ENCODE measurements around the gene GPR17.

GPR17 gene

DNA sequence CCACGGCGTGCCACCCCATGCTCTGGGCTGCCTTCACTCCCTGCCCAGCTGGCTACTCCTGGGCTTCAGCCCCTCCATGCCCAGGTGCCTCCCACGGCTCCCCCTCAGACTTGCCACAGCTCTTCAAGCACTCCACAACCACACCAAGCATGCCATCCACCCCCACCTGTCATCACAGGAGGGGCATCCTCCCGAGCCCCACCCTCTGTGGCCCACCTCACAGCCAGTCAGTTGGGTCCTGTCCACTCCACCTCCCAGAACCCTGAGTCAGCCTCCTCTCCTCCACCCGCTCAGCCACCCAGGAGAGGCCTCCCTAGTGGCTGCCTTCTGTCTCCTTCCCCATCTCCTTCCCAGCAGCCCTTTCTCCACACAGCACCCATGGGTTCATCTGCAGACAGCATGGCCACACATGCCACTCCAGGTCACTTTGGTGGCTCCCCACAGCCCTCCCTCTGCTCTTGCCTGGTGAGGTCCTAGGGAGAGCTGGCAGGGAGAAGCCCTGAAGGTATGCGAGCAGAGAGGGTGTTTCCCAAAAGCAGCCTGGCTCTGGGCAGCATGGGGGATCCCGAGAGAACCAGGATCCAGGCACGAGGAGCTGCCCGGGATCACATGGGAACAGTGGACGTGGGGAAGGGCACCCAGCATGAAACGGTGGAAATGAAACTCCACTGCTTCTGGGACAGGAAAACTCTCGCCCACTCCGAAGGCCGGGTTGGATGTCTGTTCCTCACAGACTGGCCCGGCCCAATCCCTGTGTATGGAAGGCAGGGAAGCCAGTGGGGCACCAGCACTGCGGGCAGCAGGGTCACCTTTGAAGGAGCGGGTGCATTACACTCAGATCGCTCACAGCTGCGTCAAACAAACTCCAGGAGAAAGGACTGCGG is 26.6 kb downstream of the GPR17 start:
- no peak for DNase-seq

DNA sequence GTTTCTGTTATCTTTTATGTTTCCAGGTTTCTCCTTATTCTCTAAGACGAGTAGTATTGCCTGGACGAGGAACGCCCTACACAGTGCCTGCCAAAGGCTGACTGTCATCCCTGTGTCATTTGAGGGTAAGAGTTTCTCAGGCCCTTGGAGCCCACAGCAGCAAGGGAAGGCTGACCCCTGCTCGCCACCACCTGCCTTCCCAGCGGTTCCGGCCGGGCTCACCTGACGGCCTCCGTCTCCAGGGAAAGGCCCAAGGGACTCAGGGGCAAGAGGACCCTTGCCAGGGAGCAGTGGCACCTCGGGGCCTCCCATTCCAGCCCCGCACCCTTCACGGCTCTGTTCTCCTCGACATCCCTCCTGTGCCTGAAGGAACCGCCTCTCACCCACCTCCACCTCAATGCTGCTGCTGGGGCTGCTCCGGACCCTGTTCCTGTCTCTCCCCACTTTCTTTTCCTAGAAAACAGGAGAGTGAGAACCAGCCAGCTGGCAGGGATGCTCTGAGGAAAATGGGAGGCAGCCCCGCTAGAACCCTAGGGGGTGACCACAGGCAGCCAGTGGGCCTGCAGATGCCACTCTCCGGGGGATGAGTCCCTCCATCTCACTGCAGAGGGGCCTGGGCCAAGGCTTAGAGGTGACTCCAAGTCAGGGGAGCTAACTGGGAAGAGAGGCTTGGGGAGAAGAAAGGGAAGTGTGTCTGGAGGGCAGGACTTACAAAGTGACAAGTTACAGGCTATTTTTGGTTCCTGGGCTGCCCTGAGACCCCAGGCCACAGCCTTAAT is 27.5 kb downstream of the GPR17 start:
- DNase-seq = no peak

DNA sequence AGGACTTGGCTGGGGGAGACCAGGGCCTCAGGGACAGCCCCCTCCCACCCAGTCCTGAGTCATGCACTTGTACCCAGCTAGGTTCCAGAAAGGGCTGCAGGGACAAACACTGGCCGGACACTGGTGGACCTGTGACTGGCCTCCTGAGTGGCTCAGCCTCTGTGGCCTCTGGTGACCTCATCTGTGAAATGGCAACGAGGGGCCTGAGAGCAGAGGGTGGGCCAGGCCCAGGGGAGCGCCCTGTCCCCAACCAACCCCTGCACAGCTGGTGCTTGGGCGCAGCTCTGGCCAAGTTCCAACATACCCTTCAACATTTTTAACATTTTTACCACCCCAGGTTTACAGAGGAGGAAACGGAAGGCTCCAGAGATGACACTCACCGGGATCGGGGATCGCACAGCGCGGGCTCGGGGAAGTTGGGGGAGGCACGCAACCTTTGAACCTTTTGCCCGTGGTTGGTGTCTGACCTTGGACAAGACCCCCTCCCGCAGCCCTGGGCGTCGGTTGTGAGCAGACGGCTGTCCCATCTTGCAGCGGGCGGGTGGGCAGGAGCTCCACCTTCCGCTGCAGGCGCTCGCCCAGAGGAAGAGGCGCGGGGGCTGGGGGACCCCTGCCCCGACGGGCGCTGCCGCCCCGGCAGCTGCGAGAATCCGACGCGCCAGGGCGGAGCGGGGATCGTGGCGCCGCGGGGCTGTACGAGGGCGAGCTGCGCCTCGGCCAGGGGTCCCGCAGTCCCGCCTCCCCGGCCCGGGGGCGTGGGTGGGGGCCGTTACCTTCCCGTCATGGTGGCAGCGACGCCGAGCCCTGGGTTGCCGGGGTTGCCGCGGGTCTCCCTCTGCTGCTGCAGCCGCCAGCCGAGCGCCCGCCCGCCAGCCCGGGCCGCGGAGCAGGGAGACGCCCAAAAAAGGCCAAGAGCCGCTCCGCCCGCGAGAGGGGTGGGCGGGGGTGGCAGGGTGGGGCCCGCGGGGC is 28.6 kb downstream of the GPR17 start:
- no peak for DNase-seq

DNA sequence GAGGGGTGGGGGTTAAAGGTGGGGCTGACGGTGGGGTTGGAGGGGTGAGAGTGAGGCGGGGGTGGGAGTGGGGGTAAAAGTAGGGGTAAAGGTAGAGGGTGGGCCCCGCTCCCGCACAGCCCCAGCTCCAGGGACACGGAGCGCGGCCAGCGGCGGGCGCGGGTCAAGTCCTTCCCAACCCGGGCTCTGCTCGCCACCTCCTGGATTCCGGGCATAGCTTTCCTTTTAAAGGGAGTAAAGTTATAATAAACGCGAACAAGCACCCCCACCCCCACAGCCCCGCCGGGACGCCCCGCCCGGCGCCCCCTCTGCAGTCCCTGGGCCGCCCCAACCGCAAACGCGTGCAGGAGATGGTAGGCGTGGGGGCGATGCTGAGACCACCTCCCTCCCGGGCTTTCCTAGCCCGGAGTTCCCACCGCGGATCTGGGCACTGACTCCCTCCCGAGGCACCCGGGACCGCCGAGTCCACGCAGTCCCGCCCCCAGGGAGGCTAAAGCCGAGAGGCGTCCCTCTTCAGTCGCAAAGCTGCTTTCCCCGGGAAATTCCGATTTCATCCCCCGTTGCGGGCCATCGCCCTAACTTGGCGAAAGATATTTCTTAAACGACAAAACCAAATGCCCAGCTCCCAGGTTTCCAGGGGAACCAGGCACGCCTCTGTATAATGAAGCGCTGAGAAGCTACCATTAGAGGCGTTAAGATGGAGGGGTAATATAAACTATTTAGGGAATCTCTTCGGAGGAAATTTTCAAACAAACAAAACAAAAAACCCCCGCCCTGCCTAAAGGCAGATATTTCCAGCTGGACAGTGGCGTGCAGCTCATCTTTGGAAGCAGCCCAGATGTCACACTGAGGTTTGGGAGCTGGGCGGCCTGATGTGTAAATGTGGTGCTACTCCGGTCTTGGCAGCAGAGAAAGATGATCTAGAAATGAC is 29.6 kb downstream of the GPR17 start, which contains the start of gene LIMS2:
LIMS2 (minus strand) TSS at position 200 of the 931 bp plus-strand sequence. CDS start 506 bp downstream, outside the sequence.
- DNase-seq = no peak

DNA sequence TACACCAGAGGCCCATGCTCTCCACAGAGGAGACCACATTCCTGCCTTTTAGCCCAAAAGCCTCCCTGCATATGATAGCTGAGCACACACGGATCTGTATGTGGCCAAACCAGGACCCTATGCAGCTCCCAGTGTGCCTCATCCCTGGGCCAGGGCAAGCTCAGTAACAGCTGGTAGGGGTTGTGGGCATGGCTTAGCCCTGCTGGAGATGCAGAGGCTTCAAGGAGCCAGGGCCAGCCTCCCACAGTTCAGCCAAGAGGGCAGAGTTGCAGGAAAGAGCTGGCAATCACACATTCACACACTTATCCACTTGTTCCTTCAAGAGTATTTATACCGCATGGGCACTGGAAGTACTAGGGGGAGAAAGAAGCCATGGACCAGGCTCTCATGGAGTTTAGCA is 31.0 kb downstream of the GPR17 start:
- no peak for DNase-seq

DNA sequence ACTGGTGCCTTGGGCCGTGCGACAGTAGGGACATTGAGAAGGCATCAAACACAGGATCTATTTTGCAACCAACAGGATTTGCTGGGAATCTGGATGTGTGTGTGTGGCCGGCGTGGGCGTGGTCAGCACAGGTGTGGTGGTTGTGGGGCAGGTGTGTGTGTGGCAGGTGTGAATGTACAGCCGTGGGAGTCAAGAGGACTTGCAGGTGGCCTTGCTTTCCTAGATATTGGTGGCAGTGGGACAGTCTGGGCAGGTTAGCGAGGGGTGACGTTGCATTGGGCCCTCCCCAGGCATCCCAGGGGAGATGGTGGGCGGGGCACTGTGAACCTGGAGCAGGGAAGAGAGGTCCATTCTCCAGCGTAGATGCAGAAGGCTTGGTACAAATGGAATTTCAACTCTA is 32.6 kb downstream of the GPR17 start:
- DNase-seq = no peak

DNA sequence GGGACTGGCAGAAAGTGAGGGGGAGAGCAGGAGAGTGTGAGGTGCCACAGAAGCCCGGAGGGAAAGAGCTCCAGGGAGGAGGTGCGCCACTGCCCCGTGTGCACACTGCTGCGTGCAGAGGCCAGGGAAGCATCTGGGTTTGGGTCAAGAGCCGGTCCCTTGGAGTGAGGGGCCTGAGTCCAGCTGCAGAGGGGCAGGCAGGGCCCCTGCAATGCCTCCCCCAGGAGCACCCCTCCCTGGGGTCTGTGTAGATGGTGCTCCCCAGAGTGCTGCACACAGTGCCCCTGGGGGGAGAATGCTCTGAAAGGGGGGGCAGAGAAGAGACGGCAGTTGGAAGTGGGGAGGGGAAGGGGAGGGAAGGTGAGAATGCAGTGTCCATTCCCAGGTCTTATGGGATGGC is 33.0 kb downstream of the GPR17 start:
- DNase-seq = no peak

DNA sequence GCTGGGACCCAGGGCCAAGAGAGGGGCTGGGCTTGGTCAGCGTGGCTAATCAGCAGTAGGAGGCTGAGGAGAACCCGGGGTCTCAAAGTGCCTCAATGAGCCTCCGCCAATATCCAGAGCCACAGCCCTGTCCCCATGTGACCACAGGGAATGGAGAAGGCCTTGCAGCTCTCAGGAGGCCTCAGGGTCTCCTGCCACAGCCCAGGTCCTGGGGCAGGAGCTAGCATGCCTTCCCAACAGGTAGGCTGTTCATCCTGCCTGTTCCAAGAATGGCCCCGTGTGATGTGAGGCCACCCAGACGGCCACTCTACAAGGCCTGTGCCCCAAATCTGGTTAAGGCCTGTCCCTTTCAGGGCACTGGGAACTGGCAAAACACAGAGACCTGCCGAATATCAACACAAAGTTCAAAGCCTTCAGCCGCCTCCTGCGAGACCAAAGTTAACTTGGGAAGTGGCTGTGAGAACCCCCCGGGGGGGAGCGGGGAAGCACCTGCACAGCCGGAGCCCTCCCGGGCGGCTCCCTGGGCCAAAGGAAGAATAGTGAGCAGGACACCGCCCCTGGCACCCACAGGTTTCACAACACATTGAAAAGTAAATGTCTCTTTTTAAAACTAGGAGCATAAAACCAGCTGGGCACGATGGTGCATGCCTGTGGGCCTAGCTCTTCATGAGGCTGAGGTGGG is 33.9 kb downstream of the GPR17 start:
- no peak for DNase-seq

DNA sequence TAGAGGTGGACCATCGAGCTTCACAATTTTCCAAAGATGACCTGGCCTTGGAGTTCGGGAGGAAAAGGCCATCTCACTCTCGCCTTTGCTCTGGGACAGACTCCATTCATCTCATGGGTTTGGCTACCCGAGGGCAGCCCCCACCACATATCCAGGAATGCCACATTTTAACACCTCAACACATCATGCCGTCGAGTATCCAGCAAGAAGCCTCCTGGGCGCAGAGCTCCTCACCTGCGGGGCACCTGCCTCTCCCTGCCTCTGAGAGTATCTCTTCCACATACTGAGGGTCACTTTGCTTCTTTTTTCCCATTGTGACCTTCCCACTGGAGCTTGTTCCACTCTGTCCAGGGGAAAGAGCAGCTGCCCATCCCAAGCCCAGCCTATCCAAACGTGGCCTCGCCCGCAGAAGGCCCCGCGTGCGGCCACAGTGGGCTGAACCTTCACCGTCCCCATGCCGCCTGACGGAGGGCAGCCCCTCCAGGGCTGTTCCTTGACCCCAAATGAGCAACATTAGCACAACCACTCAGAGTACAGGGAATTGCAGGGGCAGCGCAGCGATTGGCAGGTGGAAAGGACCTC is 34.8 kb downstream of the GPR17 start:
- DNase-seq = no peak

DNA sequence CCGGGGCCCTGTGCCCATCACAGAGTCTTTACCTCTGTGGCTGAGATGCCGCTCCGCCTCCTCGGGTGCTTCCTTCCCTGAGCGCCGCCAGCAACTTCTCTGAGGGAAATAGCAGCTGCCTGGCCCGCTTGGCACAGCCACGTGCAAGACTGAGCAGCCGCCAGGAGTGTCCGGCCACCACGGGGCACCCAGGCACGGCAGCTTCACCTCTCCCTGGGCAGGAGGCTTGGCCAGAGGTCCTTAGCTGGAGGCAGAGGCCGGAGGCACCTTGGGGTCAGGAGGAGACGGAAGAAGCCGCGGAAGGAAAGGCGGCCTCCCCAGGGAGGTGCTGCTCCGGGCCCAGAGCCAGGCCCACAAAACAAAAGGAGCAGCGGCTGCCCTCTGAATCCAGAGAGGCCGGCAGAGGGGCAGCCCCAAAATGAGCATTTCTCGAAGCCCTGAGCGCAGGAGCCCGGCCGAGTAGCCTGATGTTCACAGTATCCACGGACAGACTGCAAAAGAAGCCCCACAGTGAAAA is 35.4 kb downstream of the GPR17 start:
- DNase-seq = no peak

DNA sequence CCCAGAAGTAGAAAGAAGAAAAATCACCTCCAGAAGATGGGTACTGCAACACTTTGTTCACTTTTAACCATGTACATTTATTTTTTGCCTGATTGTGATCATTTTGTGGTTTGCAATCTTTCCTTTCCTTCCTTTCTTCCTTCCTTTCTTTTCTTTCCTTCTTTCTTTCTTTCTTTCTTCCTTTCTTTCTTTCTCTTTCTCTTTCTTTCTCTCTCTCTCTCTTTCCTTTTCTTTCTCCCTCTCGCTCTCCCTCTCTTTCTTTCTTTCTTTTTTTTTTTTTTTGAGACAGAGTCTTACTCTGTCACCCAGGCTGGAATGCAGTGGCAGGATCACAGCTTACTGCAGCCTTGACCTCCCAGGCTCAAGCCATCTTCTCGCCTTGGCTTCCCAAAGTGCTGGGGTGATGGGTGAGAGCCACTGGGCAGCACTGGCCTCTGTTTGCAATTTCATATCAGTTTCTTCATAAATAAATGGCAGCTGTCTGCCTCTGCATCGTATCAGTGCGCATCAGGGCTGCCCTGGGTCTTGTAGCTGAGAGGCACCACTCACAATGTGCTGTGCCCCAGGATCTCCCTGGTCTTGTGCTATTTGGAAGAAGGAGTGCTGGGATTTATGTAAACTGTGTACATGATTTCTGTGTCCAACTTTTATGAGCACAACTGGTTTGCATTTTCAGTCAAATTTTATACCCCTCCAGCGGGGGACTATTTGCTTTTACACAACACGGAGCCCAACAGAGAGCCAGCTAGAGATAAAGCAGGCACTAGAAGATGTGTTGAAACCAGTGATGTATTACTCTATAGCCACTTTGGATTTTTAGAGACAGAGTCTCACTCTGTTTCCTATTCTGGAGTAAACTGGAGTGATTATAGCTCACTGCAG is 36.3 kb downstream of the GPR17 start:
- DNase-seq = no peak

DNA sequence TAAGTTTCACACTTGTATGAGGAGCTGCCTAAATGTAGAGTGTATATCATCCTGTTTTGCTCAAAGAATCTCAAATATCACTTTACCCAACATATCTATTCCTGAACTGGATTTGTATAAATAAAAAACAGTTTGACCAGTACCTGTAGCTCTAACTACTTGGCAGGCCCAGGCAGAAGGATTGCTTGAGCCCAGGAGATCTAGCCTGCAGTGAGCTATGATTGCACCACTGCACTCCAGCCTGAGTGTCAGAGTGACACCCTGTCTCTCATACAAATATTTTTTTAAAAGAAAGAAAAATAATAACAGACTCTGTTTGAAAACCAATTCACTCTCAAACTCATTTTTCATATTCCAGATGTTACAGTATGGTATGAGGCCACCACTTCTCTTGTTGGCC is 37.1 kb downstream of the GPR17 start:
- no peak for DNase-seq

DNA sequence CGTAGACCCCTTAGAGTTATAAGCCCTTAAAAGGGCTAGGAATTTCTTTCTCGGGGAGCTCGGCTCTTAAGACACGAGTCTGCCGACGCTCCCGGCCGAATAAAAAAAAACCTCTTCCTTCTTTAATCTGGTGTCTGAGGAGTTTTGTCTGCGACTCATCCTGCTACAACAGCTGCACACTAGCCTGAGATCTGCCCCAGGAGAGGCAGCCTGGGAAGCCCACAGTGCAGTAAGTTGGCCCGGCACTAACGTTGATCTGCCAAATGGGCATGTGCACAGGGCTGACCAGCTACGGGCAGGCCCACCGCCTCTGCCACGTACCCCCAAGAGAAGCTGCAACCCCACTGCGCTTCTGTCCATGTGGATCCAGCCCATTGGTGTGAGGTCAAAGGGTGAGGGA is 37.8 kb downstream of the GPR17 start:
- no peak for DNase-seq

DNA sequence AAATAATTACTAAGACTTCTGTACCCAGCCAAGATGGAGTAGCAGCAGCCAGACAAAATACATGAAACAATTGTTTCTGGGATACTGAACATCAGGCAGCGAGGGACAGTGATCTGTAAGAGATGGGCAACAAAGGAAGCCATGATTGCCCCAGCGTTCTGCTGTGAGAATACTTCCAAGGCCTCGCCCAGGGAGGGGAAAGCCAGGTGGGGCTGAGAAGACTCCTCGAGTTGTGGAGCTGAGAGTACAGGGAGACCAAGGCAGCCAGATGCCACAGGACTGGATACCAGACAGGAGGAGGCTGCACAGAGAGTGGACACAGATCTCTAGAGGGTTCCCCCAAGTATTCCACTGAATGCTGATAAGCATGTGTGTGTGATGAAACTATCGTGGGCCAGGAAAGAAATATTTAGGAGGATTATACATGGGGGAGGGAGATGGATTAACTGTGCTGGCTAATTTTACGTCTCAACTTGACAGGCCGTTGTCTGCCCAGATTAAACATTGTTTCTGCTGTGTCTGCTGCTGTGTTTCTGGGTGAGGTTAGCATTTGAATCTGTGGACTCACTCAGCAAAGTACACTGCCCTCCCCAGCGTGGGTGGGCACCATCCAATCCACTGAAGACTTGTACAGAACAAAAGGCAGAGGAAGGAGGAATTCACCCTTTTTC is 39.6 kb downstream of the GPR17 start:
- DNase-seq = no peak

DNA sequence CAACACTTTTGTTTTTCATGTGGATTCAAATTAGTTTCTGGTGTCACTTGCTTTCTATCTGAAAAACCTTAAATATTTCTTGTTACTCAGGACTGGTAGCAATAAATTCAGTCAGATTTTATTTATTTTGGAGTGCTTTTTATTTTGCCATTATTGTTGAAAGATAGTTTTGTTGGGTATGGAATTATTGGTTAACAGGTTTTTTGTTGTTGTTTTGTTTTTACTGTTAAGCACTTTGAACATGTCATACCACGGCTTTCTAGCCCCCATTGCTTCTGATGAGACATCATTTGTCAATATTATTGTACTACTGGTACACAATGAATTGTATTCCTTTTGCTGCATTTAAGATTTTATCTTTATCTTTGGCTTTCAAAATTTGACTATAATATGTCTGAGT is 42.5 kb downstream of the GPR17 start:
- DNase-seq = no peak

DNA sequence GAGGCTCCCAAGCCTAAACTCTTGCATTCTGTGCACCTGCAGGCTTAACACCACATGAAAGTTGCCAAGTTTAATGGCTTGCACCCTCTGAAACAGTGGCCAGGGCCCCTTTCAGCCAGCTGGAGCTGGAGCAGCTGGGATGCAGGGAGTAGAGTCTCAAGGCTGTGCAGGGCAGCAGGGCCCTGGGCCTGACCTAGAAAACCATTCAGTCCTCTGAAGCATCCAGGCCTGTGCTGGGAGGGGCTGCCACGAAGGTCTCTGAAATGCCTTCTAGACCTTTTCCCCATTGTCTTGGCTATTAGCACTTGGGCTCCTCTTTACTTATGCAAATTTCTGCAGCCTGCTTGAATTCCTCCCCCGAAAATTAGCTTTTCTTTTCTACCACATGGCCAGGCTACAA is 44.7 kb downstream of the GPR17 start:
- no peak for DNase-seq

DNA sequence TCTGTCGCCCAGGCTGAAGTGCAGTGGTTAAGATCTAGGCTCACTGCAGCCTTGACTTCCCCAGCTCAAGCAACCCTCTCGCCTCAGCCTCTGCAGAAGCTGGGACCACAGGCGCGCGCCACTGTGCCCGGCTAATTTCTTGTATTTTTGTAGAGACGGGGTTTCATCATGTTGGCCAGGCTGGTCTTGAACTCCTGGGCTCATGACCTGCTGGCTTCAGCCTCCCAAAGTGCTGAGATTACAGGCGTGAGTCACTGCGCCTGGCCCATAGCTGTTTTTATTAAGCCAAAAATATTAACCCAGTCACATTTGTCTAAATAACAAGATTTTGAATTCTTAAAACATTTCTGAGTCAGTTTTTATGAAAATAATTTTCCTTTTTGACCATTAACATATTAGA is 49.0 kb downstream of the GPR17 start:
- no peak for DNase-seq
